ENCODE results near the gene LSM4. TPM values are rescaled to one million over a fixed set of nuclear protein-coding genes. Genes with fewer than 3 reads are reported as not detected.
"Not testable (repeated sequence)": the region's sequence is repeated elsewhere in the genome, so short reads cannot be mapped to it uniquely, and the experiment has no call there.

The LSM4 gene
- total RNA-seq, 1 experiment from 2014 or later: 385 TPM

DNA sequence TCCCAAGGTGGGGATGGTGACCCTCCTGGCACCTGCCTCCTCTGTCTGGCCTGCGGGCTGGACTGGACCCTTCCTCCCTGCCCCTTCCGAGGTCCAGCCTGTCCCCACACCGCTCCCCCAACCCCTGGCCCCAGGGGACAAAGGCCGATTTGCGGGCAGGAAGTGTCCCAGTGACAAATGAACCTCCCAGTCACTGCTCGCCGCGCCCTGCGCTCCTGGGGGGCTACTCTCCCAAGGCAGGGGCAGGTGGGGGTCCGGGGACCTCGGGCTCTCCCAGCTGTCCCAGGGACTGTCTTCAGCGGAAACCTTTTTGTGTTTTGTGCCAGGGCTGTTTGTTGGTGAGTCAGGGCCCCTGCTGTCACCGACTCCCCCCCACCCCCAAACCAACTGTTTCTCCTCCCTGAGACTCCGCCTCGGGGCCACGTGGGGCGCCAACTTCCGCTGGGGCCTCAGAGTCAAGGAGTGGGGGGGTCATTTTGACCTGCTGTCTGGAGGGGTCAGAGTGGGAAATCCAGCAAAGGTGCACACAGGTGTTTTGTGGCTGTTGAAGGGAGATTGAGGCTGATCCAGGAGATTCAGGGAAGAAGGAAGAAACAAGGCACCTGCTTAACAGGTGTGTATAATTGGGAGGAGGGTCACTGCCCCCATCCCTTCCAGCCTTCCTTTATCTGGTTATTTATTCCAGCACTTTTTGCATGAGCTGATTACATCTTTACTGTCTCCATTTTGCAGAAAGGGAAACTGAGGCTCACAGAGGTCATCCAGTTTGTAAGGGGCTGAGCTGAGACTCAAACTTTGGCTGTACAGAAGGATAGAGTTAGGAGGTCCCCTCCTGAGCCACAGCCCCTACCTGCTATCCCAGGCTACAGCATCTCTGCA, 18.4 kb upstream of the LSM4 start:
- DNase-seq (ENCODE audit: low read depth): peak; percentile 61

DNA sequence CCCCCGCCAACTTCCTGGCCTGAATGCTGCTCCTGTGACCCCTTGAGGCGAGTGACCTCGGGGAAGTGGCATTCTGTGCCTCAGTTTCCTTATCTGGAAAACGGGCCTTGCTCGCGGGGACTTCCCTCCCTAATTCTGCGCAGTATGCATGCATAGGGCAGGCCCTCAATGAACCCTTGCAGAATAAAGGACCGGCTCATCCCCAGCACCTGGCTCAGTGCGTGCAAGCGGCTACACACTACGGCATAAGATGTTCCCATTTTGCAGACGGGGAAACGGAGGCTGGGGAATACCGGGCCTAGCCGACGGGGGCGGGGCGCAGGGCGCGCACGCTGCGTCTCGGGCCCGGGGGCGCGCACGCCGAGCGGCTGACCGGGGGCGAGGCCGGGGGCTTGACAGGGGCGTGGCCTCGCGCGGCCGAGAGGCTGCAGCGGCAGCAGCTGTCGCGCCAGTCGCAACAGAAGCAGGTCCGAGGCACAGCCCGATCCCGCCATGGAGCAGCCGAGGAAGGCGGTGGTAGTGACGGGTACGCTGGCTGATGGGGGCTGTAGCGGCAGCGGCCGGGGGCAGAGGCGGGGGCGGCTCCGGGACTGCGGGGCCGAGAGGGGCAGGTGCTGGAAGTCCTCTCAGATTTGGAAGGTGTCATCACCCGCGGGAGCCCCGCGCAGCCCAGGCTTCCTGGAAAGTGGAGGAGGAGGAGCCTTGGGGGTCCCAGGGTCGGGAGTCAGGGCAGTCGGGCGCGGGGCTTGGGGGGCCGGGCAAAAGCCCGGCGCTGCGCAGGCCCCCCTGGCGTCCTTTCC, 17.5 kb upstream of the LSM4 start, which contains the start of gene PGPEP1:
PGPEP1 (plus strand) TSS at position 409 of the 800 bp plus-strand sequence; CDS start at position 493, 84 bp downstream.
- DNase-seq (ENCODE audit: low read depth): peak; percentile 65

DNA sequence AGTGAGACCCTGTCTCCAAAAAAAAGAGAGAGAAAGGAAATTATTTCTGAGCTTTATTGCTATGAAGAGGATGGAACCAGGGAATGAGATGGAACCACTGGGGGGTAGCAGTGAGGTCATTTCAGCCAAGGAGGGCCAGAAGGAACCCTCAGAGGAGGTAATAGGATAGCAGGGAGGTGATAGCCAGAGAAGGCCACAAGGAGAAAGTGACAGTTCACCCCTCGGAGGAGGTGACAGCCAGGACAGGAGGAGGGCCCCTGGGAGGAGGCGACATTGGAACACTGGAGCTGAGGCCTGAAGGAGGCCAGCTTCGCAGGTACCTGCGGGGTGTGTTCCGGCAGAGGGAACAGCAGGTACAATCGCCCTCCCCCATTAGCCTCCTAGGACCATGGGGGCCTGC, 16.8 kb upstream of the LSM4 start:
- DNase-seq (ENCODE audit: low read depth): peak; percentile 56

DNA sequence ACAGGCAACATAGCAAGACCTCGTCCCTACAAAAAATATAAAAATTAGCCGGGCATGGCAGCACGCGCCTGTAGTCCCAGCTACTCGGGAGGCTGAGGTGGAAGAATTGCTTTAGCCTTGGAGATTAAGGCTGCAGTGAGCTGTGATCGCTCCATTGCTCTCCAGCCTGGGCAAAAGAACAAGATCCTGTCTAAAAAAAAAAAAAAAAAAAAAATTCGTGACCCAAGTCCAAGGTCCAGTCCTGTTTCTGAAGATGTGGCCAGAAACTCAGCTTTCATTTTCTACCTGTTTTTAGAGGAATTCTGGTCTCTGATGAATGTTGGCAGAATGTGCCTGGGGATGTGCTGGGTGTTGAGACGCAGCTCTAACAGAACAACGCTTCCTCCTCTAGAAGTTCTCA, 15.7 kb upstream of the LSM4 start:
- no peak for DNase-seq (ENCODE audit: low read depth)

DNA sequence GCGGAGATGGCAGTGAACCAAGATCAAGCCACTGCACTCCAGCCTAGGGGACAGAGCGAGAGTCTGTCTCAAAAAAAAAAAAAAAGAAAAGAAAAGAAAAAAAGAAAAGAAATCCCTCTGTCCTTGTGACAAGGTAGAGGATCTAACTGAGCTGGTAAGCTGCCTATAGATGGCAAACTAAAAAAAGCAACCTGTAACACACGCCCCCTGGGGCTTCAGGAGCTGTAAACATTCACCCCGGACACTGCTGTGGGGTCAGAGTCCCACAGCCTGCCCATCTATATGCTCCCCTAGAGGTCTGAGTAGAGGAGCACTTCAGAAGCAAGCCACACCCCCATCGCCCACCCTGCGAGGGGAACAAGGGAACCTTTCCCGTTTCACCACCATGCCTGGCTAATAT, 13.2 kb upstream of the LSM4 start:
- no peak for DNase-seq (ENCODE audit: low read depth)

DNA sequence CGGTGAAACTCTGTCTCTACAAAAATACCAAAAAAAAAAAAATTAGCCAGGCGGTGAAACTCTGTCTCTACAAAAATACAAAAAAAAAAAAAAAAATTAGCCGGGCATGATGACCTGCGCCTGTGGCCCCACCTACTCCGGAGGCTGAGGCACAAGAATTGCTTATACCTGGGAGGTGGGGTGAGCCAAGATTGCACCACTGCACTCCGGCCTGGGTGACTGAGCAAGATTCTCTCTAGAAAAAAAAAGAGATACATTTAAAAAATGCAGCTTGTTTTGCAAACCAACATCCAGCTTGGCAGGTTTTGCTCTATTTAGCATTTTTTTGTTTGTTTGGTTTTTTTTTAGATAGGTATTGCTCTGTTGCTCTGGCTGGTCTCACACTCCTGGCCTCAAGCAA, 10.8 kb upstream of the LSM4 start:
- no peak for DNase-seq (ENCODE audit: low read depth)

DNA sequence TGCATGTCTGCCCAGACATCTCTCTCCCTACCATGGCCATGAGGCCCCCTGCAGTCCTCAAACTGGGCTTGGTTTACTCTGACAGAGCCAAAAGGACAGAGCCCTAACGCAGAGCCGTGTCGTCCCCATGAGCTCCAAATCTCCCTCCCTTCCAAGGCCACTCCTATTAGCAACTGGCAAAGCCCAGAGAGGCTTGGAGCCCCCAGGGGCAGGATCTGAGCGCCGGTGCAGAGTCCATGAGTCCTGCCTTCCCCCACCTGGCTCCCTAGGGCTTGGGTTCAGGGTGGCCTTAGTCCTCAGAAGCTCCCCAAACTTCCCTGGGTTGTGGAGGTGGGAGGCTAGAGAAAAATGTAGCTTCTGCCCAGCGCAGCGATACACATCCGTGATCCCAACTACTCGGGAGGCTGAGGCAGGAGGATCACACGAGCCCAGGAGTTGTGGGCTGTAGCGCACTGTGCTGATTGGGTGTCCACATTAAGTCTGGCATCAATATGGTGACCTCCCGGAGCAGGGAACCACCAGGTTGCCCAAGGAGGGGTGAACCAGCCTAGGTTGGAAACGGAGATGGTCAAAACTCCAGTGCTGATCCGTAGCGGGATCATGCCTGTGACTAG, 10.1 kb upstream of the LSM4 start:
- DNase-seq (ENCODE audit: low read depth): no peak

DNA sequence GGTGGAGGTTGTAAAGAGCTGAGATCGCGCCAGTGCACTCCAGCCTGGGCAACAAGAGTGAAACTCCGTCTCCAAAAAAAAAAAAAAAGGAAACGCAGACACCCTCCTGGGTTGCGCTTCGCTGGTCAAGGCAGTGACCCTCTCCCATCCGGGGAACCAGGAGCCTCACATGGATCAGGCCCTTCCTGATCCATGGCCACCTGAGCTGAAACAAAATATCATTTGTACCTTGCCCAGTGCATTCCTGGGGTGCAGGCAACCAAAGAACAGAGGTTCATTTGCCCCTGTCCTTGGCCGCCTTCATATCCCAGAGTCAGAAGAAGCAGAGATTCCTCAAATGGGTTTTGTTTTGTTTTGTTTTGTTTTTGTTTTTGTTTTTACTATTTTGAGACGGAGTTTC, 8.0 kb upstream of the LSM4 start:
- no peak for DNase-seq (ENCODE audit: low read depth)

DNA sequence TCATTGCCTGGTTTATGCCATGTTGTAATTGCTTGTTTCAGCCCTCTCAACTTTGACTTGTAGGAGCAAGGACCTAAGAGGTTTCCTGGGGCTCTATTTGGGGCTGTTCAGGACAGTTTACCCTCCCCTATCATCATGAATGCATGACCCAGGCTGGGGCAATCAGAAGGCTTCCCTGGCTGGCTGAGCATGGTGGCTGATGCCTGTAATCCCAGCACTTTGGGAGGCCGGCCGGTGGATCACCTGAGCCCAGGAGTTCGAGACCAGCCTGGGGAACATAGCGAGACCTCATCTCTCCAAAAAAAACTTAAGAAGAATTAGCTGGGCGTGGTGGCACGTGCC, 6.1 kb upstream of the LSM4 start:
- no peak for DNase-seq (ENCODE audit: low read depth)

DNA sequence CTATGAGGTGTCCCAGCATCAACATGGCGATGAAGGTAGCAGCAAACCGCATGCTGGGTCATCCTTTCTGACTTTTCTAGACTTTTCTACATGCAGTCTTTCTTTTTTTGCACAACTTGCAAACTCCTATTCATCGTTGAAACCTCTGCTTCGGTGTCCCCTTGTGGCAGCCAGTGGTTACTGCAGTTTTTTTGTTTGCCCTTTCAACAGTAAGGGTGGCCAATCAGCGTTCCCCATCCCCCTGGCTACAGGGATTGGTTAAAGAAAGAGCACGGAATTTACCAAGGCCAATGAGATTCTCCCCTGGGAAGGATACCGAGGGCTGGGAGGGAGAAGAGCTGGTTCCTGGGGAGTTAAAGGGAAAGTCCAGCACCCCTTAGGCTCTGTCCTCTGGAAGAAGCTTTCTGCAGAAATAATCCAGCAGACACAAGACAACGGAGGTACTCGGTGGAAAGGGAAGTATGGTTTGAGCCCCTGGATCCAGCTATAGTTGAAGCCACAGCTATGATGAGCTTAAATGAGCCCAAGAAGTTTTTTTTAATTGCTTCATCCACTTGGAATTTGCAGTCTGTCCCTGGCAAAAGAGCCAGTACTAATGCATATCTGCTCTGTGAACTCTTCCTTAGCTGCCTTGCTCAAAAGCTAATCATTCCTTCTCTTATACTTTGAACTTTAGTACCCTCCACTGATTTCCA, 5.6 kb upstream of the LSM4 start:
- DNase-seq (ENCODE audit: low read depth): peak; percentile 98

DNA sequence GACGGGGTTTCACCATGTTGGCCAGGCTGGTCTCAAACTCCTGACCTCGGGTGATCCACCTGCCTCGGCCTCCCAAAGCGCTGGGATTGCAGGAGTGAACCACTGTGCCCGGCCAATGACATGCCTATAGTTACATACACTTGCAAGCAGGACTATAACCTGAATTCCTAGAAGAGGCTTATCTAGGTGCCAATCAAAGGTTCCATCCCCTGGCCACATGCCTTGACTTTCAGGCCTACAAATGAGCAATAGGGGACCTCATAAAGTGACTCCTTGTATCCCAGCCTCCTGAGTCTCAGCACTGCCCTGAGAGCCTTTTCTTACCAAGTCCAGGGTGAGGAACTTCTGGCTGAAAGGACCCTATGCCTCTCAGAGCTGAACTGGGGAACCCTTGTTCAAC, 3.9 kb upstream of the LSM4 start:
- no peak for DNase-seq (ENCODE audit: low read depth)

DNA sequence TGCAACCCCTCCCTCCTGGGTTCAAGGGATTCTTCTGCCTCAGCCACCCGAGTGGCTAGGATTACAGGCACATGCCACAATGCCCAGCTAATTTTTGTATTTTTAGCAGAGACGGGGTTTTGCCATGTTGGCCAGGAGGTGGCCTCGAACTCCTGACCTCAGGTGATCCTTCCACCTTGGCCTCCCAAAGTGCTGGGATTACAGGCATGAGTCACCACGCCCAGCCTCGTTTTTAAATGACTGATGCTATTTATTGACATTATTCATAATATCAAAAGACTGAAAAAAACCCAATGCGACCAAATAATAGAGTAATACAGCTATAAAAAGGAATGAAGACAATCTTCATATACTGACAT, 1.5 kb upstream of the LSM4 start:
- not testable (repeated sequence) for DNase-seq (ENCODE audit: low read depth)

DNA sequence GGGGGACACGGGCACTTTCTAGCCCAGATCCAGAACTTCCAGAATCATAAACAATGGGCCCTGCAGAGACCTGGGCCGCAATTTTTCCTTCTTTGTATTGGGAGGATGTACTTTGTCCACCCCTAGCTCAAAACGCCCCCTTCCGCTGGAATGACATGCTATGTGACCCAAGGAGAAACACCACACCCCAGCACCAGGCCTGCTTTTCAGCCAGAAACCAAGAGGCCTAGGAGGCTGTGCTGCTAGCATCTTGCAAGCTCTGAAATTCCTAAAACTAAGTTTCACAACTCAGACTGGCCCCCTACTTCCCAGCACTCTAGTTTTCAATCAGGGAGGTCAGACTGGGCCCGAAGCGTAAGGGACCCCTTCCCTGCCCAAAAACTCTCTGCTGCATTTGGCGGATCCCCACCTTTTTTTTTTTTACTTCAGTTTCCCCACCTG, 538 bp downstream of the LSM4 start:
- peak; percentile 77 for DNase-seq (ENCODE audit: low read depth)

DNA sequence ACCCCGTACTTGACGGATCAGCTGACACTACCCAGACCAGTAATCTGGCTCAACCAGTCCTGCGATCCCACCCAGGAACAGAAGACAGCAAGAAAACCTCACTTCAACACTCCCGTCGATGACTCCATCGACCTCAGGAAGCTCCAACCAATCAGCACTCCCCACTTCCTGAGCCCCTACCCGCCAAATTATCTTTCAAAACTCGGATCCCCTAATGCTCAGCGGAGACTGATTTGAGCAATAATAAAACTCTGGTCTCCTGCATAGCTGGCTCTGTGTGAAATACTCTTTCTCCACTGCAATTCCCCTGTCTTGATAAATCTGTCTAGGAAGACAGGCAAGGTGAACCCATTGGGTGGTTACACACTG, 1.2 kb downstream of the LSM4 start:
- DNase-seq (ENCODE audit: low read depth): peak; percentile 38

DNA sequence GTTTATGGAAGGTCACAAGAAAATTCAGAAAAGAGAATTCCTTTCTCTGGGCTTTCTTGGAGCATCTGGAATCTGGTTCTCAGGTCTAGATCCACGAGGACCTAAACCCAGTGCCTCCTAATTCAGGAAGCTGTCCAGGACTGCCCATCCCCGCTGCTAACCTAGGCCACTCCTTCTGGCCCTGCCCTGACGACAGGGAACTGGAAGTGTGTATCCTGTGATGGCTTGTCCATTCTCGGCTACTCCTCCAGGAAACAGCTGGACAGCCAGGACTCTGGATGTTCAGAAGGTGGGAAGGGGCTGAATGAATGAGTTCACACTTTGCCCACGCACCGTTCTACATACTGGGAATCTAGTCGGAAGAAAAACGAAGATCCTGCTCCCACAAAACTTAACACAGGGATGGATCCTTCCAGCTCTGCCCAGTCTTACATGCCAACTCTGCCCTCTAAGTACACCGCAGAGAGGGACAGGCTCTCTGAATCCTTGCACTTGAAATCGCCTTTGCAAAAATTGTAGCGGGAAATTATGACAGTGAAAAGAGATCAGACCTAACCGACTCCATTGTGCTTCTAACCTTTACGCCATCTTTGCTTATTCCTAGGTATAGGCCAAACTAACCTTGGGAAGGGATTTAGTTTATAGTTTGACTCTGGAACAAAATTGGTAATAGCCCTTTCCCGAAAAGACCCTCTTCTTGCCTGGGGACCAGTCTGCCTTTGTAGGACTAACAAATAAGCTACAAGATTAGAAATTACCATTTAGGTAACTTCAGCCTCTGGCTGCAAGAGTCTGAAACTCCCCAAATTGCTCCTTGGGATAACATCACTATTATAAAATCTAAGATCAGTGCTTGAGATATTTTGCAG, 1.8 kb downstream of the LSM4 start:
- no peak for DNase-seq (ENCODE audit: low read depth)

DNA sequence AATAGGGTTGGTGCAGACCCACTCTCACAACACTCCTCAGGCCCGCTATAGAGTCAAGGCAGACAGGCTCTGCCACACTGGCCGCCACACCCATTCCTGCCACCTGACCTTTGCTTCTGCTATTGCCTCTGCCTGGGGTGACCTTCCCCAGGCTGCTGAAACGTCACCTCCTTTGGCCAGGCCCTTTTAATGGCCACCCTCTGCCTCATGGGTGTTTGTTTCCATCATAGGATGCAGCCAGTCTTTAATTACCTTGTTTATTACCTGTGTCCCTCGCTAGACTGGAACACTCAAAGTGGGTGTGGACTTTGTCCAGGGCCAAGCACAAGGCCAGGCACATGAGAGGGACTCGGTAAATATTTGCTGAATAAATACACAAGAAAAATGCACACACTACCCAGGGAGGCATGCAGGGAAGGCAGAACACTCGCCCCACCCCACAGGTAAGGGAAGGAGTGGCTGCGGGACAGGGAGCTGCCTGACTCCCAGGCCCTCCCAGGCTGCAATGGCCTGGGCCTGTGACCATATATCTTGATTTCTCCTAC, 3.2 kb downstream of the LSM4 start:
- DNase-seq (ENCODE audit: low read depth): no peak

DNA sequence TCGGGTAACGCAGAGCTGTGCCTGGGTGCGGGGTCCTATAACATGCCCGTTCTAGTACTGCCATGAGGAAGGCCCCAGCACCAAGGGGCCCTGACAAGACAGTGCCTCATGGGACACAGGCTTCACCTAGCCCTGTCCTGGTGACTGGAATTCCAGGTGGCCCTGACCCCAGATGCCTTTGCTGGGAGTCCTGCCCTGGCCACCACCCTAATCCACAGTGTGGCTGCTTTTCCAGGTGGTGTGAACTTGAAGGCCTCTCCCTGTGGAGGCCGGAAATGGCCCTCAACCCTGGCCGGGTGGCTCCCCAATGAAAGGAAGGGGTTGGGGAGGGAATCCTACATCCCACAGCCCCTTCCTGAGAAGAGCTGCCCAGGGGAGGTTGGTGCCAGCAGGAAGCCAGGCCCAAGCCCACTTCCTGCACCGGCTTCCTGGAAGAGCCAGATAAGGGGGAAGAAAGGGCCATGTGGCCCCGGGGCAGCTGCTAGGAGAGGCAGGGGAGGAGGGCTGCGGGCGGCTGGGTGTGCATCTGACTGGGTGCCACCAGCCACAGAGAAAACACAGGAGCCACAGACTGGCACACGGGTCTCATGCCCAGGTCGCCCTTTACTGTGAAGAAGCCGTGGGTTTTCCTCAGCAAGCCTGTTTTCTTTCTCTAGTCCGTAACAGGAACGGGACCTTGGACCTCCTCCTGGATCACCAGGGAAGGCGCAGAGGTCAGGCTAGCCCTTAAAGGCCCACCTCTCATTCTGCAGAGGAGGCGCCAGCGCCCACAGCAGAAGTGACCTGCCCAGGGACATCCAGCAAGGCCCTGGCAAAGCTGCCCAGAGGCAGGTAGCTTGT, 4.7 kb downstream of the LSM4 start:
- DNase-seq (ENCODE audit: low read depth): no peak

DNA sequence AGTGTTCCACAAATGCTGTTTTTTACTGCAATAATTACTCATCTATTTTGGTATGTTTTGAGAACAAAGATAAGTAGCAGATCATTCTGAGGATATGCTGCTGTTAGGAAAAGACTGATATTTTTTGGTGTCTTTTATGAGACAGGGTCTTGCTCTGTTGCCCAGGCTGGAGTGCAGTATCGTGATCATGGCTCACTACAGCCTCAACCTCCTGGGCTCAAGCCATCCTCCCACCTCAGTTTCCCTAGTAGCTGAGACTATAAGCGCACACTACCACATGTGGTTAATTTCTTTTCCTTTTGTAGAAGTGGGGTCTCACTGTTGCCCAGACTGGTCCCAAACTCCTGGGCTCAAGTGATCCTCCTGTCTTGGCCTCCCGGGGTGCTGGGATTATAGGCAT, 9.5 kb downstream of the LSM4 start:
- DNase-seq (ENCODE audit: low read depth): no peak

DNA sequence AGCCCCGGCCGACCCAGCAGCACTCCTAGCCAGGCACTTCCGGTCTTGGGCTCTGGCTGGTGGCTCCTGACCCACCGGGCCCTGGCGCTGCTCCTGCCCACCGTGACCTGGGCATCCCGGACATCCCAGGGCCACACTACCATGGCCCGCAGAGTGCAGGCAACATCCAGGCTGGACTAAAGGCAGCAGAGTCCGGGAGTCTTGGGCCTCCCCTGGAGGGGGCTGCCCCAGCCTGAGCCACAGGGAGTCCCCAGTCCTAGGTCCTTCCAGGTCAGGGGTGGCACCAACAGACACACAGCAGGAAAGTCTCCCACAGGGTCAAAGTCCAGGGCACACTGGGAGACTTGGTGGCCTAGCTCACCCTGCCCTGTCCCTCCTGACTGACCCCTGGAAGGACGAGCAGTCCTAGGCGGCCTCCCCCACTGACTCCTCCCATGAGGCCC, 10.8 kb downstream of the LSM4 start:
- DNase-seq (ENCODE audit: low read depth): no peak
